NB4 (cell line): ENCODE data around the gene RAB38.

Source experiments
- DNase-seq: peaks from one replicate; pipeline ENCODE4 v3.0.0; 2010; ENCODE audit warnings: low read depth
- H3K4me3 ChIP-seq: one replicate; pipeline ENCODE4 v1.5.1; 2011; ENCODE audit warnings: mild to moderate bottlenecking, low read depth, low read length, moderate library complexity
- MAX ChIP-seq: IDR thresholded peaks from 2 replicates; pipeline ENCODE4 v1.6.1; 2011; ENCODE audit warnings: low read depth, low read length
- MYC ChIP-seq: IDR thresholded peaks from 2 replicates; pipeline ENCODE4 v1.6.1; 2011; ENCODE audit warnings: low read depth, low read length
- POLR2A ChIP-seq: IDR thresholded peaks from 2 replicates; pipeline ENCODE4 v1.6.1; 2011; ENCODE audit warnings: mild to moderate bottlenecking; ENCODE audit not compliant: insufficient read length; ENCODE audit errors: extremely low read depth
- TF ChIP-seq, protein P1 (sequence below): IDR thresholded peaks from one replicate; pipeline ENCODE4 v1.5.1; 2012; ENCODE audit warnings: low read depth, low read length

The RAB38 gene

DNA sequence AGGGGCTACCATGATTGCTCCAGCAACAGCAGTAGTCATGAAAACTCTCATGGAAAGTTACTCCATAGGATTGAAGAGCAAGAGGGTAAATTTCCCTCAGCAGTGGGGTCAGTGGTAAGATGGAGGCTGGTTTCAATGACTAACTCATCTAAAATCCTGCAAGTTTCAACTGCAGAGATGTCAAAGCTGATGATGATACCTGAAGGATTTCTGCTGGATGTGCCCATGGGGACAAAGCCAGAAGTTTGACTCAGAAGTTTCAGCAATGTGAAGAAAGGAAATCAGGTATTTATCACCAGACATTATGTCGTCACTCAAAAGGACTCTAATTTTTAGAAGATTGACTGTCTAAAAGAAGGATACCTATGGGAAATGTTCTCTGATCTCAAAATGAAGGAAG lies 29.1 kb downstream of the RAB38 start:
- DNase-seq, result no peak
- no peak overlapping the region for H3K4me3 ChIP-seq
- TF ChIP-seq MAX, result no peak
- no peak for TF ChIP-seq POLR2A
- TF ChIP-seq, protein P1, sequence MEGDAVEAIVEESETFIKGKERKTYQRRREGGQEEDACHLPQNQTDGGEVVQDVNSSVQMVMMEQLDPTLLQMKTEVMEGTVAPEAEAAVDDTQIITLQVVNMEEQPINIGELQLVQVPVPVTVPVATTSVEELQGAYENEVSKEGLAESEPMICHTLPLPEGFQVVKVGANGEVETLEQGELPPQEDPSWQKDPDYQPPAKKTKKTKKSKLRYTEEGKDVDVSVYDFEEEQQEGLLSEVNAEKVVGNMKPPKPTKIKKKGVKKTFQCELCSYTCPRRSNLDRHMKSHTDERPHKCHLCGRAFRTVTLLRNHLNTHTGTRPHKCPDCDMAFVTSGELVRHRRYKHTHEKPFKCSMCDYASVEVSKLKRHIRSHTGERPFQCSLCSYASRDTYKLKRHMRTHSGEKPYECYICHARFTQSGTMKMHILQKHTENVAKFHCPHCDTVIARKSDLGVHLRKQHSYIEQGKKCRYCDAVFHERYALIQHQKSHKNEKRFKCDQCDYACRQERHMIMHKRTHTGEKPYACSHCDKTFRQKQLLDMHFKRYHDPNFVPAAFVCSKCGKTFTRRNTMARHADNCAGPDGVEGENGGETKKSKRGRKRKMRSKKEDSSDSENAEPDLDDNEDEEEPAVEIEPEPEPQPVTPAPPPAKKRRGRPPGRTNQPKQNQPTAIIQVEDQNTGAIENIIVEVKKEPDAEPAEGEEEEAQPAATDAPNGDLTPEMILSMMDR, result no peak
- TF ChIP-seq MYC, result no peak

GRCh38 chr11:88139865-88140264 lies 35.4 kb downstream of the RAB38 start:
- DNase-seq, result no peak
- TF ChIP-seq MAX, result no peak
- TF ChIP-seq, protein P1, result no peak
- no peak for TF ChIP-seq POLR2A
- TF ChIP-seq MYC, result no peak
- no peak overlapping the region for H3K4me3 ChIP-seq

DNA sequence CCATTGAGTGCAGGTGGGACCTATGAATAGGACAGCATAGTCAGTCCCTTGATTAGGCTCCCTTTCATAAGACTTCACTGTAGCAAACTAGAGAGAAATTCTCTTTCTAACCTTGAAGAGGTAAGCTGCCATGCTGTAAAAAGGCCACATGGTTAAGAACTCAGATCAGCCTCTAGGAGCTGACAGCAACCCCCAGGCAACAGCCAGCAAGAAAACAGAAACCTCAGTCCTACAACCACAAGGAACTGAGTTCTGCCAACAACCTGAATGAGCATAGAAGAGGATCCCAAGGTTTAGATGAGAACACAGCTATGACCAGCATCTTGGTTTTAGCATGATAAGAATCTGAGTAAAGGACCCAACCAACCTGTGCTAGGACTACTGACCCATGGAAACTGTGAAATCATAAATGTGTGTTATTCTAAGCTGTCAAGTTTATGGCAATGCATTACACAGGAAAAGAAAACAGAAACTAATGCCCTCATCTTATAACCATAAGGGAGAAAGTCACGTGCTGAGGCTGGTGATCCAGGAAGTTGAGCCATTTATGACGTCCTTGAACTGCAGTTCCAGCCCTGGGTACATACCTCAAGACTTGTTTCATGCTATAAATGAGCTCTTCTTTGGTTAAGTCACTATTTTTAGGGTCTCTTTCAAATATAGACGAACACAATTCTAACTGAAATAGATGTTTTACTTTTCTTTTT lies 43.3 kb downstream of the RAB38 start:
- no peak for DNase-seq
- TF ChIP-seq MAX (no peak), MYC (no peak), POLR2A (no peak)
- TF ChIP-seq, protein P1, result no peak
- no peak overlapping the region for H3K4me3 ChIP-seq

- no peak overlapping the region for H3K4me3 ChIP-seq
- no peak for TF ChIP-seq POLR2A
- no peak for TF ChIP-seq MYC
- TF ChIP-seq, protein P1, result no peak
- TF ChIP-seq MAX, result no peak
- DNase-seq, result no peak
Observed at GRCh38 chr11:88122956-88123355, 52.3 kb downstream of the RAB38 start.

GRCh38 chr11:88119561-88119960 lies 55.7 kb downstream of the RAB38 start:
- H3K4me3 ChIP-seq, result no peak overlapping the region
- no peak for DNase-seq
- TF ChIP-seq MAX, result no peak
- no peak for TF ChIP-seq MYC
- TF ChIP-seq POLR2A, result no peak
- TF ChIP-seq, protein P1, result no peak
